GM12878 (cell line): ENCODE measurements around the gene OR52N1. TPM values are rescaled to one million over a fixed set of nuclear protein-coding genes. Genes with fewer than 3 reads are reported as not detected.

Experiments
- EP300 ChIP-seq, 2 experiments: fragments of 150-350 bp in 1 of 2; IDR thresholded peaks; 2 replicates each; pipeline ENCODE4 v1.6.1; 2011 to 2012; ENCODE audit warnings: low read depth in 2 of 2, low read length in 2 of 2, borderline replicate concordance in 1 of 2, improper control_type of control experiment in 1 of 2, inconsistent platforms in 1 of 2; ENCODE audit not compliant: control insufficient read depth in 1 of 2
- NFXL1 ChIP-seq: fragments of 450-650 bp; IDR thresholded peaks from 2 replicates; pipeline ENCODE4 v1.6.1; 2017; ENCODE audit warnings: antibody characterized with exemption, mild to moderate bottlenecking, borderline replicate concordance
- SIN3A ChIP-seq: IDR thresholded peaks from 2 replicates; pipeline ENCODE4 v1.6.1; 2012; ENCODE audit warnings: low read depth, low read length, improper control_type of control experiment
- ZNF687 ChIP-seq: fragments of 450-650 bp; IDR thresholded peaks from 2 replicates; pipeline ENCODE4 v1.6.1; 2017; ENCODE audit warnings: mild to moderate bottlenecking, moderate library complexity
- ZSCAN29 ChIP-seq: fragments of 450-650 bp; IDR thresholded peaks from 2 replicates; pipeline ENCODE4 v1.6.1; 2017; ENCODE audit warnings: mild to moderate bottlenecking, moderate library complexity
- polyA plus RNA-seq, 11 experiments: library from polyadenylated mRNA; depleted of rRNA in 4 of 11; unstranded in 6 of 11; stranded (reverse) in 5 of 11; fragments of >200 nt; fragmentation: Nextera tagmentation in 4 of 11; fragmentation: Illumina TruSeq in 1 of 11; extraction: Ambion mirVana in 4 of 11; extraction: Trizol in 1 of 11; gene quantifications; 1 replicate in 1 of 11; 2 replicates in 10 of 11; pipeline versions ENCODE4 v1.2.1 to v1.2.3, GENCODE V29; 2011 to 2016; ENCODE audit warnings: inconsistent platforms in 2 of 11, missing spikeins in 2 of 11, low read depth in 1 of 11
- total RNA-seq, 4 experiments: library from RNA; depleted of rRNA in 3 of 4; stranded (reverse); fragments of >200 nt in 3 of 4; fragmentation: Illumina TruSeq in 1 of 4; extraction: Trizol in 1 of 4; gene quantifications; 2 replicates each; pipeline versions ENCODE4 v1.2.1 to v1.2.3, GENCODE V29; 2013 to 2021
- TF ChIP-seq, protein P1 (sequence below): fragments of 450-650 bp; IDR thresholded peaks from 2 replicates; pipeline ENCODE4 v1.6.1; 2017; ENCODE audit warnings: low read depth, mild to moderate bottlenecking, moderate library complexity

The OR52N1 gene
- total and polyA plus RNA-seq, 10 of the 15 experiments (the other 5 are each of a cell fraction or from before 2014, with no cell fraction given): 0.04 TPM; not detected in 9

DNA sequence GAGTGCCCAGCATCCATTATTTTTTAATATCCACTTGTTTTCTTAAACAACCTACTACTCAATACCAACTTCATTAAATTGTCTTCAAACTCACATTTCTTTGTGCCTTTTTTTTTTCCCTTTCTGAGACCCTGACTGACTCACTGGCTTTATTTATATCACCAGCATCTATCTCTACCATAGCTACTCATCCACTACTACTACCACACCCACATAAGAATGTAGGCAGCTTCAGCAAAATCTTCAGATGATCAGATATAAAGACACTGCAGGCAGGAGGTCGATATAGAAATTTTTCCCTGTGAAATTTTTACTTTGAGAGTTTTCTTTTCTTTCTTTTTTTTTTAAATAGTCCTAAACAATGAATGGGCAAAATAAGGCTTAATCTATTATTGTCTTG lies 52.6 kb downstream of the OR52N1 start (continued):
- TF ChIP-seq ZSCAN29: no peak
- no peak for TF ChIP-seq NFXL1
- no peak for TF ChIP-seq ZNF687
- TF ChIP-seq, protein P1, sequence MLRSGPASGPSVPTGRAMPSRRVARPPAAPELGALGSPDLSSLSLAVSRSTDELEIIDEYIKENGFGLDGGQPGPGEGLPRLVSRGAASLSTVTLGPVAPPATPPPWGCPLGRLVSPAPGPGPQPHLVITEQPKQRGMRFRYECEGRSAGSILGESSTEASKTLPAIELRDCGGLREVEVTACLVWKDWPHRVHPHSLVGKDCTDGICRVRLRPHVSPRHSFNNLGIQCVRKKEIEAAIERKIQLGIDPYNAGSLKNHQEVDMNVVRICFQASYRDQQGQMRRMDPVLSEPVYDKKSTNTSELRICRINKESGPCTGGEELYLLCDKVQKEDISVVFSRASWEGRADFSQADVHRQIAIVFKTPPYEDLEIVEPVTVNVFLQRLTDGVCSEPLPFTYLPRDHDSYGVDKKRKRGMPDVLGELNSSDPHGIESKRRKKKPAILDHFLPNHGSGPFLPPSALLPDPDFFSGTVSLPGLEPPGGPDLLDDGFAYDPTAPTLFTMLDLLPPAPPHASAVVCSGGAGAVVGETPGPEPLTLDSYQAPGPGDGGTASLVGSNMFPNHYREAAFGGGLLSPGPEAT: no peak
- no peak for TF ChIP-seq SIN3A
- no peak for TF ChIP-seq EP300 (IDR thresholded peaks at IDR 0.05; ENCODE audit: borderline replicate concordance in 1 of 2, control insufficient read depth in 1 of 2, low read depth in 2 of 2, low read length in 2 of 2)
- TF ChIP-seq, all 136 proteins: peak for 0
